K562 (cell line): ENCODE results near the gene OR13A1. TPM values are rescaled to one million over a fixed set of nuclear protein-coding genes. Genes with fewer than 3 reads are reported as not detected.

ENCODE experiments used
- ATAC-seq: fragments of 200-7000 bp; cut with Tn5 transposase; 3 replicates; pipeline ENCODE4 v1.9.1; 2020; ENCODE audit warnings: moderate library complexity
- BruUV-seq: library from RNA; stranded (reverse); fragments of 400-500 nt; replicated peaks from 2 replicates; lab custom pipeline; 2021; lab: Mats Ljungman, UMichigan
- CTCF ChIA-PET: fragments of 300-600 bp; formaldehyde crosslinking; extraction: SDS; loops from one replicate; lab custom pipeline; 2021; ENCODE audit warnings: low intra/inter-chr PET ratio; lab: Yijun Ruan, JAX
- POLR2A ChIA-PET: fragments of 300-600, 350-650 bp; sonication (Branson Sonifier 250); formaldehyde crosslinking; extraction: SDS; loops from one replicate; lab custom pipeline; 2021; ENCODE audit warnings: antibody characterized with exemption, inconsistent platforms; lab: Yijun Ruan, JAX
- DNase-seq, 4 experiments: peaks; one replicate each; pipeline versions ENCODE4 v3.0.0 to v3.0.0-alpha.2; 2011 to 2018; ENCODE audit warnings: low spot score in 3 of 4, mixed read lengths in 3 of 4; ENCODE audit errors: extremely low read depth in 1 of 4
- FAIRE-seq: peaks from 2 replicates; lab custom pipeline; 2011; peaks lifted over from hg19 to GRCh38; lab: Jason Lieb, UNC
- H2AFZ ChIP-seq: 2 replicates; pipeline ENCODE4 v1.6.0; 2011; ENCODE audit warnings: low read depth, low read length, control low read depth, inconsistent platforms
- H3K27ac ChIP-seq: fragments of 200-600 bp; 3 replicates; pipeline ENCODE4 v1.8.0; 2011; ENCODE audit warnings: low read depth, mild to moderate bottlenecking, control low read depth, inconsistent platforms, low read length, moderate library complexity, mixed read lengths; ENCODE audit errors: extremely low read depth
- H3K27me3 ChIP-seq, 2 experiments: fragments of 300-600 bp in 1 of 2; 2 replicates in 1 of 2; 3 replicates in 1 of 2; pipeline versions ENCODE4 v1.6.0 to v1.8.0; 2011; ENCODE audit warnings: inconsistent platforms in 2 of 2, low read length in 2 of 2, mild to moderate bottlenecking in 1 of 2, mixed read lengths in 1 of 2, moderate library complexity in 1 of 2; ENCODE audit not compliant: control insufficient read depth in 2 of 2, insufficient read depth in 2 of 2
- H3K36me3 ChIP-seq: fragments of 300-600 bp; 3 replicates; pipeline ENCODE4 v1.8.0; 2011; ENCODE audit warnings: mild to moderate bottlenecking, low read length, inconsistent platforms; ENCODE audit not compliant: control insufficient read depth, insufficient read depth
- H3K4me1 ChIP-seq, 2 experiments: fragments of 200-600 bp in 1 of 2; replicated peaks in 1 of 2; 2 replicates in 1 of 2; 3 replicates in 1 of 2; pipeline versions ENCODE4 v1.5.1 to v1.8.0; 2011; ENCODE audit warnings: inconsistent platforms in 2 of 2, low read length in 2 of 2, mild to moderate bottlenecking in 1 of 2, mixed read lengths in 1 of 2, moderate library complexity in 1 of 2; ENCODE audit not compliant: control insufficient read depth in 2 of 2, insufficient read depth in 2 of 2
- H3K4me2 ChIP-seq: 2 replicates; pipeline ENCODE4 v1.6.1; 2011; ENCODE audit warnings: low read length, control low read depth, inconsistent platforms, mixed read lengths; ENCODE audit not compliant: insufficient read depth
- H3K4me3 ChIP-seq: fragments of 200-600 bp; sonication (generic), shearing (Covaris generic); 2 replicates; pipeline ENCODE4 v1.5.1; 2016; ENCODE audit warnings: control low read depth, inconsistent platforms
- H3K79me2 ChIP-seq: fragments of 200-600 bp; 3 replicates; pipeline ENCODE4 v1.8.0; 2011; ENCODE audit warnings: low read length, inconsistent platforms; ENCODE audit not compliant: control insufficient read depth, insufficient read depth
- H3K9ac ChIP-seq, 2 experiments: 2 replicates each; pipeline versions ENCODE4 v1.6.0 to v1.6.1; 2011; ENCODE audit warnings: low read depth in 2 of 2, low read length in 2 of 2, control low read depth in 1 of 2, inconsistent platforms in 1 of 2, mild to moderate bottlenecking in 1 of 2, mixed read lengths in 1 of 2; ENCODE audit not compliant: insufficient read depth in 1 of 2
- H3K9me1 ChIP-seq: one replicate; pipeline ENCODE4 v1.6.0; 2011; ENCODE audit warnings: inconsistent platforms, mild to moderate bottlenecking, low read length, moderate library complexity; ENCODE audit not compliant: control insufficient read depth, insufficient read depth
- H3K9me3 ChIP-seq: replicated peaks from 2 replicates; pipeline ENCODE4 v1.5.1; 2011; ENCODE audit warnings: low read depth, low read length, inconsistent platforms; ENCODE audit not compliant: control insufficient read depth, insufficient read depth
- H4K20me1 ChIP-seq: replicated peaks from 2 replicates; pipeline ENCODE4 v1.6.1; 2011; ENCODE audit warnings: low read length, inconsistent platforms, mixed read lengths; ENCODE audit not compliant: control insufficient read depth, insufficient read depth
- IRF2 ChIP-seq: sonication (generic); formaldehyde crosslinking; IDR thresholded peaks from 2 replicates; pipeline ENCODE4 v1.8.1; 2022; ENCODE audit warnings: mild to moderate bottlenecking, missing genetic modification reagents
- JUN ChIP-seq, 2 experiments: sonication (generic) in 1 of 2; formaldehyde crosslinking in 1 of 2; IDR thresholded peaks; 2 replicates each; pipeline versions ENCODE4 v1.6.1 to v1.8.0; 2012 to 2022; ENCODE audit warnings: borderline replicate concordance in 2 of 2, mild to moderate bottlenecking in 2 of 2, improper control_type of control experiment in 1 of 2, low read depth in 1 of 2, low read length in 1 of 2, missing genetic modification reagents in 1 of 2
- JUND ChIP-seq, 2 experiments: IDR thresholded peaks; 2 replicates in 1 of 2; 3 replicates in 1 of 2; pipeline ENCODE4 v1.6.1; 2011; ENCODE audit warnings: borderline replicate concordance in 2 of 2, low read depth in 2 of 2, low read length in 2 of 2, improper control_type of control experiment in 1 of 2, missing biosample characterization in 1 of 2, missing genetic modification characterization in 1 of 2, missing genetic modification reagents in 1 of 2
- KLF13 ChIP-seq: fragments of 450-650 bp; IDR thresholded peaks from 2 replicates; pipeline ENCODE4 v1.6.1; 2016; ENCODE audit warnings: missing genetic modification characterization, low read depth, mild to moderate bottlenecking, missing compliant biosample characterization, moderate library complexity, borderline replicate concordance
- L3MBTL2 ChIP-seq: fragments of 450-650 bp; IDR thresholded peaks from 2 replicates; pipeline ENCODE4 v1.6.1; 2016; ENCODE audit warnings: mild to moderate bottlenecking, moderate library complexity
- NR2C2 ChIP-seq, 2 experiments: fragments of 200-800 bp in 1 of 2; sonication (Bioruptor generic) in 1 of 2; sonication (generic) in 1 of 2; formaldehyde crosslinking in 1 of 2; IDR thresholded peaks; 2 replicates each; pipeline versions ENCODE4 v1.6.1 to v1.8.0; 2016 to 2022; ENCODE audit warnings: mild to moderate bottlenecking in 1 of 2, missing compliant biosample characterization in 1 of 2, missing genetic modification characterization in 1 of 2, missing genetic modification reagents in 1 of 2
- RFX1 ChIP-seq: fragments of 450-650 bp; IDR thresholded peaks from 2 replicates; pipeline ENCODE4 v1.6.1; 2016; ENCODE audit warnings: mild to moderate bottlenecking, moderate library complexity
- TEAD1 ChIP-seq, 2 experiments: fragments of 450-650 bp in 1 of 2; sonication (generic) in 1 of 2; formaldehyde crosslinking; IDR thresholded peaks; 2 replicates each; pipeline versions ENCODE4 v1.4.0 to v1.8.0; 2020 to 2022; ENCODE audit warnings: mild to moderate bottlenecking in 2 of 2, missing genetic modification reagents in 1 of 2
- WGBS: fragments of 100-300 bp; shearing (Covaris generic); methylation state at CpG from one replicate; pipeline ENCODE4 v1.1.6; 2016; ENCODE audit warnings: low coverage, mixed read lengths; ENCODE audit not compliant: insufficient coverage; ENCODE audit errors: missing lambda C conversion rate; 5-methylcytosine and 5-hydroxymethylcytosine counted together
- in situ Hi-C: fragments of 300-500 bp; cut with MboI; formaldehyde crosslinking; loops from 4 replicates; pipeline ENCODE4 v1.15.0; 2018; ENCODE audit warnings: inconsistent platforms, mixed read lengths
- intact Hi-C: fragments of 100-400 bp; cut with micrococcal nuclease; formaldehyde crosslinking; loops from 2 replicates; pipeline ENCODE4 v1.14.2; 2022
- polyA plus RNA-seq, 8 experiments: library from polyadenylated mRNA; depleted of rRNA in 4 of 8; stranded (reverse) in 5 of 8; unstranded in 3 of 8; fragments of >200 nt; fragmentation: Nextera tagmentation in 2 of 8; fragmentation: Illumina TruSeq in 1 of 8; extraction: Ambion mirVana in 2 of 8; extraction: Trizol in 1 of 8; gene quantifications; 2 replicates each; pipeline versions ENCODE4 v1.2.1 to v1.2.3, GENCODE V29; 2011 to 2014; ENCODE audit warnings: inconsistent platforms in 1 of 8, missing spikeins in 1 of 8
- total RNA-seq, 7 experiments: library from RNA; depleted of rRNA in 6 of 7; stranded (reverse); fragments of >200 nt in 6 of 7; fragmentation: Illumina TruSeq in 2 of 7; extraction: Trizol in 2 of 7; gene quantifications; 2 replicates each; pipeline versions ENCODE4 v1.2.1 to v1.2.3, GENCODE V29; 2011 to 2021; ENCODE audit warnings: low replicate concordance in 1 of 7
- TF ChIP-seq, protein P1 (sequence below), 2 experiments: fragments of 450-650 bp; conservative IDR thresholded peaks; 2 replicates each; pipeline ENCODE4 v1.6.1; 2017; ENCODE audit warnings: mild to moderate bottlenecking in 2 of 2, moderate library complexity in 2 of 2
- TF ChIP-seq, protein P2 (sequence below): fragments of 200-800 bp; sonication (Bioruptor generic); IDR thresholded peaks from 2 replicates; pipeline ENCODE4 v1.6.1; 2016; ENCODE audit warnings: missing genetic modification characterization, missing compliant biosample characterization
- TF ChIP-seq, protein P3 (sequence below): sonication (generic); formaldehyde crosslinking; IDR thresholded peaks from 2 replicates; pipeline ENCODE4 v1.8.0; 2022; ENCODE audit warnings: mild to moderate bottlenecking, missing genetic modification reagents

Gene OR13A1
- total and polyA plus RNA-seq, 9 of the 15 experiments (the other 6 are each of a cell fraction or from before 2014, with no cell fraction given): 0.03 to 0.11 (median 0.06) TPM; not detected in 3

DNA sequence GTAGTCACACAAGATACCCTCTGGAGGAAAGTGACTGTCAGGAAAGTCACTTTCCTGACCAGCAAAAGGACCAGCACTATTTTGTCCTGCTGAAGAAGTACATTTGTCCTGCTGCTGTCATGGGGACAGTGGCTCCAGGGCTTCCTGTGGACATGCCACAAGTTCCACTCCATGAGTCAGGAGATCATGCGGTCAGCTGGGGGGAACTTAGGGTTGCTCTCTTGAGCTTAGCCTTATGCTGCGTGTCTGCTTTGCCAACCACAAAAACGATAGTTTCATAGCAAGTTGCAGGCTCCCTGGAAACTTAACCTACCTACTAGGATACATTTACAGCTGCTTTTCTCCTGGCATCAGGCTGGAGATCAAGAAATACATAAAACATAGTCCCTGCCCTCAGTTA, 38.9 kb upstream of the OR13A1 start:
- CTCF ChIA-PET: no interaction called here
- no peaks in the 10 kb centered on the region; a peak in 1 of 5 replicates for H3K27me3 ChIP-seq
- no peaks in the 10 kb centered on the region for H3K36me3 ChIP-seq
- H4K20me1 ChIP-seq: no peaks in the 10 kb centered on the region
- H3K9me1 ChIP-seq: no peaks in the 10 kb centered on the region
- no peak overlapping the region for H3K4me2 ChIP-seq
- in situ Hi-C loops (no loop called here), intact Hi-C loops (no loop called here)
- H3K79me2 ChIP-seq: no peaks in the 10 kb centered on the region
- DNase-seq: peak in 1 of 4 experiments; percentile 46
- peak overlapping the region; percentile 51 for H2AFZ ChIP-seq
- ATAC-seq: peak; percentile 58
- BruUV-seq: no TSS peak
- 9% methylated on average over 3 of the region's 3 CpGs for WGBS
- no peak overlapping the region for H3K9ac ChIP-seq
- no peak for FAIRE-seq
- no peak overlapping the region for H3K4me3 ChIP-seq
- H3K9me3 ChIP-seq: no peaks in the 10 kb centered on the region
- POLR2A ChIA-PET: interaction anchor here (1.1 kb wide), 1 partner anchor 107 kb away, joined by 3 read pairs; no protein-coding TSS in a partner anchor
- H3K4me1 ChIP-seq: peaks cover 0 to 23% of the 10 kb centered on the region in 2 experiments; a peak in 3 of 5 replicates
- H3K27ac ChIP-seq: no peak overlapping the region
- peak; percentile 45; the same call in 1 of the 2 replicates for TF ChIP-seq JUN (IDR thresholded peaks at IDR 0.05; ENCODE audit: borderline replicate concordance, low read depth, low read length)
- TF ChIP-seq JUN (CRISPR knock-in tag; IDR thresholded peaks at IDR 0.05; ENCODE audit: borderline replicate concordance): no peak
- TF ChIP-seq, protein P1, sequence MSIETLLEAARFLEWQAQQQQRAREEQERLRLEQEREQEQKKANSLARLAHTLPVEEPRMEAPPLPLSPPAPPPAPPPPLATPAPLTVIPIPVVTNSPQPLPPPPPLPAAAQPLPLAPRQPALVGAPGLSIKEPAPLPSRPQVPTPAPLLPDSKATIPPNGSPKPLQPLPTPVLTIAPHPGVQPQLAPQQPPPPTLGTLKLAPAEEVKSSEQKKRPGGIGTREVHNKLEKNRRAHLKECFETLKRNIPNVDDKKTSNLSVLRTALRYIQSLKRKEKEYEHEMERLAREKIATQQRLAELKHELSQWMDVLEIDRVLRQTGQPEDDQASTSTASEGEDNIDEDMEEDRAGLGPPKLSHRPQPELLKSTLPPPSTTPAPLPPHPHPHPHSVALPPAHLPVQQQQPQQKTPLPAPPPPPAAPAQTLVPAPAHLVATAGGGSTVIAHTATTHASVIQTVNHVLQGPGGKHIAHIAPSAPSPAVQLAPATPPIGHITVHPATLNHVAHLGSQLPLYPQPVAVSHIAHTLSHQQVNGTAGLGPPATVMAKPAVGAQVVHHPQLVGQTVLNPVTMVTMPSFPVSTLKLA (conservative IDR thresholded peaks at IDR 0.05): no peak
- 0 out of 4 replicates have a peak, but pooled peaks of 1 of the 2 experiments have one; percentile 31 for TF ChIP-seq TEAD1 (CRISPR knock-in tag; IDR thresholded peaks at IDR 0.05)
- no peak for TF ChIP-seq NR2C2 (CRISPR knock-in tag; IDR thresholded peaks at IDR 0.05)
- no peak; the same call in 1 of the 2 replicates for TF ChIP-seq NR2C2 (tag; IDR thresholded peaks at IDR 0.05)
- TF ChIP-seq KLF13: no peak
- no peak for TF ChIP-seq JUND (IDR thresholded peaks at IDR 0.05; ENCODE audit: borderline replicate concordance, low read depth, low read length)
- TF ChIP-seq JUND (tag; IDR thresholded peaks at IDR 0.05; ENCODE audit: borderline replicate concordance, low read depth, low read length): peak; percentile 40; the same call in 1 of the 3 replicates
- peak; percentile 39; the same call in 1 of the 2 replicates for TF ChIP-seq L3MBTL2
- peak; percentile 30; the same call in 1 of the 2 replicates for TF ChIP-seq RFX1
- TF ChIP-seq, protein P2, sequence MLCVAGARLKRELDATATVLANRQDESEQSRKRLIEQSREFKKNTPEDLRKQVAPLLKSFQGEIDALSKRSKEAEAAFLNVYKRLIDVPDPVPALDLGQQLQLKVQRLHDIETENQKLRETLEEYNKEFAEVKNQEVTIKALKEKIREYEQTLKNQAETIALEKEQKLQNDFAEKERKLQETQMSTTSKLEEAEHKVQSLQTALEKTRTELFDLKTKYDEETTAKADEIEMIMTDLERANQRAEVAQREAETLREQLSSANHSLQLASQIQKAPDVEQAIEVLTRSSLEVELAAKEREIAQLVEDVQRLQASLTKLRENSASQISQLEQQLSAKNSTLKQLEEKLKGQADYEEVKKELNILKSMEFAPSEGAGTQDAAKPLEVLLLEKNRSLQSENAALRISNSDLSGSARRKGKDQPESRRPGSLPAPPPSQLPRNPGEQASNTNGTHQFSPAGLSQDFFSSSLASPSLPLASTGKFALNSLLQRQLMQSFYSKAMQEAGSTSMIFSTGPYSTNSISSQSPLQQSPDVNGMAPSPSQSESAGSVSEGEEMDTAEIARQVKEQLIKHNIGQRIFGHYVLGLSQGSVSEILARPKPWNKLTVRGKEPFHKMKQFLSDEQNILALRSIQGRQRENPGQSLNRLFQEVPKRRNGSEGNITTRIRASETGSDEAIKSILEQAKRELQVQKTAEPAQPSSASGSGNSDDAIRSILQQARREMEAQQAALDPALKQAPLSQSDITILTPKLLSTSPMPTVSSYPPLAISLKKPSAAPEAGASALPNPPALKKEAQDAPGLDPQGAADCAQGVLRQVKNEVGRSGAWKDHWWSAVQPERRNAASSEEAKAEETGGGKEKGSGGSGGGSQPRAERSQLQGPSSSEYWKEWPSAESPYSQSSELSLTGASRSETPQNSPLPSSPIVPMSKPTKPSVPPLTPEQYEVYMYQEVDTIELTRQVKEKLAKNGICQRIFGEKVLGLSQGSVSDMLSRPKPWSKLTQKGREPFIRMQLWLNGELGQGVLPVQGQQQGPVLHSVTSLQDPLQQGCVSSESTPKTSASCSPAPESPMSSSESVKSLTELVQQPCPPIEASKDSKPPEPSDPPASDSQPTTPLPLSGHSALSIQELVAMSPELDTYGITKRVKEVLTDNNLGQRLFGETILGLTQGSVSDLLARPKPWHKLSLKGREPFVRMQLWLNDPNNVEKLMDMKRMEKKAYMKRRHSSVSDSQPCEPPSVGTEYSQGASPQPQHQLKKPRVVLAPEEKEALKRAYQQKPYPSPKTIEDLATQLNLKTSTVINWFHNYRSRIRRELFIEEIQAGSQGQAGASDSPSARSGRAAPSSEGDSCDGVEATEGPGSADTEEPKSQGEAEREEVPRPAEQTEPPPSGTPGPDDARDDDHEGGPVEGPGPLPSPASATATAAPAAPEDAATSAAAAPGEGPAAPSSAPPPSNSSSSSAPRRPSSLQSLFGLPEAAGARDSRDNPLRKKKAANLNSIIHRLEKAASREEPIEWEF: no peak
- no peak for TF ChIP-seq IRF2 (CRISPR knock-in tag)
- TF ChIP-seq, protein P3, sequence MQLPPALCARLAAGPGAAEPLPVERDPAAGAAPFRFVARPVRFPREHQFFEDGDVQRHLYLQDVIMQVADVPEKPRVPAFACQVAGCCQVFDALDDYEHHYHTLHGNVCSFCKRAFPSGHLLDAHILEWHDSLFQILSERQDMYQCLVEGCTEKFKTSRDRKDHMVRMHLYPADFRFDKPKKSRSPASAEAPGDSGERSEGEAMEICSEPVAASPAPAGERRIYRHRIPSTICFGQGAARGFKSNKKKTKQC (CRISPR knock-in tag): no peak
